DMS53 treated with DMSO at 0.1 percent for 48 hours (cell line): ENCODE data around the gene SMAP1.
A peak's percentile ranks its signal among the peaks of the same experiment; 100 is the strongest.

Experiments
- DNase-seq: peaks from one replicate; lab custom pipeline; 2025; ENCODE audit not compliant: unreplicated experiment; lab: John Stamatoyannopoulos, UW

Gene SMAP1

DNA sequence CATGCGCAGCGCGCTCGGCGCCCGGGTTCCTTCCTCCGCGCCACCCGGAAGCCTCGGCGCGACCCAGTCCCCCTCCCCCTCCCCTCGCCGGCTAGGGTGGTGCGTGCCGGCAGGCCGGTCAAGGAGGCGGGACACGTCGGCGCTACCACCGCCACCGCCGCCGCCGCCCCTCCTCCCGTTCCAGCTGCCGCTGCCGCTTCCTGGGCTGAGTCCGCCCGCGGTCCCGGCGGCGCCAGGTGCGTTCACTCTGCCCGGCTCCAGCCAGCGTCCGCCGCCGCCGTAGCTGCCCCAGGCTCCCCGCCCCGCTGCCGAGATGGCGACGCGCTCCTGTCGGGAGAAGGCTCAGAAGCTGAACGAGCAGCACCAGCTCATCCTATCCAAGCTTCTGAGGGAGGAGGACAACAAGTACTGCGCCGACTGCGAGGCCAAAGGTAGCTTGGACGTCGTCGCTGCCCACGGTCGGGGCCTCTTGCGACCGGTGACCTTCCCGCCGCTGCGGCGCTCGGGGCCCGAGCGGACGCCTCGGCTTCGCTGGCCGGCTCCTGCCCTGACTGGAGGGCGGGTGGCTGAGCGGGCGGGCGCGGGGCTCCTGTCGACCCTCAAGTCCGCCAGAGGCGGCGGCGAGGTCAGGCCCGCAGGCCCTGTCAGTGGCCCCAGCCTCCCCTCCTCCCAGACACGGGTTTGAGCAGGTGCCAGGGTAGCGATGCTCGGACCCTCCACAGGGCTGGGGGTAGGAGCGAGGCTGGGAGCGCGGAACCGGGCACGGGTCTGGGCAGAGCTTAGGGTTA lies at the start of gene SMAP1:
Gene SMAP1, plus strand, starts transcription at position 173 of the 788 bp plus-strand sequence. Its CDS starts 141 bp downstream, at position 314.
- DNase-seq = peak; percentile 94

DNA sequence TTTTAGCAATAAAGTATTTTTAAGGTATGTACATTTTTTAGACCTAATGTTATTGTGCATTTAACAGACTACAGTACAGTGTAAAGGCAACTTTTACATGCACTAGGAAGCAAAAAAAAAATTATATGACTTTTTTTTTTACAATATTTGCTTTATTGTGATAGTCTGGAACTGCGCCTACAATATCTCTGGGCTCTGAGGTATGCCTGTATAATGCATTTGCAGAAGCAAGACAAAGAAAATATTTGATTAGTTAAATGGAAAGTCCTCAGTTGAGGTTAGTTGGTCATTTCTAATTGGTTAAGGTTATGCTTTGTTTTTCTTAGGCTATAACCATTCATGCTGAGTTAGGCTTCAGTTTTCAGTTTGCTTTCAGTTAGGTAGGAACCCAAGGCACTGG lies 46.9 kb upstream of the SMAP1 start:
- no peak for DNase-seq

DNA sequence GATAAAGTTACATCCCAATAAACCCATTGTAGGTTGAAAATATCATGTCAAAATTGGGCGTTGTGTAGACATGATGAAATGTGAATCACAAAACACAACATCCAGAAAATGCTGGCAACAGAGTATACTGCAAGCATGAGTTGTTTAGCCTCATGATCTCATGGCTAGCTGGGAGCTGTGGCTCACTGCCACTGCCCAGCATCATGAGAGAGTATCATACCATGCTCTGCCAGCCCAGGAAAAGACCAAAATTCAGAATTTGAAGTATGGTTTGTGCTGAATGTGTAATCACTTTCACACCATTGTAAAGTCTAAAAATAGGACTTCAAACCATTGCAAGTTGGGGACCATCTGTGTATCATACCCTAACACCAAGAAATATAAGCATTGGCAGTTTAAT lies 45.2 kb upstream of the SMAP1 start:
- no peak for DNase-seq

DNA sequence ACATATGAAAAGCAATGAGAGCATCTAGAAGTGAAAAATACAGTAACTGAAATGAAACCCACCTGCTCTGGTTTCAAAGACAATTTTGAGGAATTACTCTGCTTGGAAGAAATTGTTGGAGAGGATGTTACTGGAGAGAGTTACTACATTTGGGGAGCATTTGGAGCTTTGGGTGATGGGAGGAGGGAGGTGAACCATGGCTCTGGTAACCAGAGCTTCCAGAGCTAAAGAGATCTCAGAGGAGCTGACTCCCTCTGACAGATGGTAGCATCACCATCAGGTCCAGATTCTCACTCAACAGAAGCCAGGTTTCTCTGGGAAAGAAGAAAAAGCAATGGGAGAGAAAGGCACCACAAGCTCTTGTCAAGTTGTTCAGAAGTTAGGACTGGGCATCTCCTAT lies 42.2 kb upstream of the SMAP1 start:
- no peak for DNase-seq

DNA sequence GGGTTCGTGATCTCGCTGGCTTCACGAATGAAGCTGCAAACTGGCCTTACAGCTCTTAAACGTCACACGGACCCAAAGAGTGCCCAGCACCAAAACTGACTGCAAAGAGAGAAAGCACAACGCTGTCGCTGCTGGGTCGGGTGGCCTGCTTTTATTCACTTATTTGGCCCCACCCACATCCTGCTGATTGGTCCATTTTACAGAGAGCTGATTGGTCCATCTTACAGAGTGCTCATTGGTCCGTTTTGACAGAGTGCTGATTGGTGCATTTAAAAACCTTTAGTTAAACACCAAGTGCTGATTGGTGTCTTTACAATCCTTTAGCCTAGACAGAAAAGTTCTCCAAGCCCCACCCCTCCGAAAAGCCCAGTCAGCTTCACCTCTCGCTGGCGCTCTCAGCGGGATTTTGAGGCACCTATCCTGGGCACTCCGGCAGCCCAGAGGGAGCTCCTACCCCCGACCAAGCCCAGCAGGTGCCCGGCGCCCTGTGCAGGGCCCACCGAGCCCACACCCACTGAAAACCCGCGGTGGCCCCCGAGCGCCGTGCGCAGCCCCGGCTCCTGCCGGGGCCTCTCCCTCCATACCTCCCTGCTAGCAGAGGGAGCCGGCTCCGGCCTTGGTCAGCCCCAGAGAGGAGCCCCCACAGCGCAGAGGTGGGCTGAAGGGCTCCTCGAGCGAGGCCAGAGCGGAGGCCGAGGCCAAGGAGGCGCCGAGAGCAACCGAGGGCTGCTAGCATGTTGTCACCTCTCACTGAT lies 40.0 kb upstream of the SMAP1 start:
- no peak for DNase-seq

DNA sequence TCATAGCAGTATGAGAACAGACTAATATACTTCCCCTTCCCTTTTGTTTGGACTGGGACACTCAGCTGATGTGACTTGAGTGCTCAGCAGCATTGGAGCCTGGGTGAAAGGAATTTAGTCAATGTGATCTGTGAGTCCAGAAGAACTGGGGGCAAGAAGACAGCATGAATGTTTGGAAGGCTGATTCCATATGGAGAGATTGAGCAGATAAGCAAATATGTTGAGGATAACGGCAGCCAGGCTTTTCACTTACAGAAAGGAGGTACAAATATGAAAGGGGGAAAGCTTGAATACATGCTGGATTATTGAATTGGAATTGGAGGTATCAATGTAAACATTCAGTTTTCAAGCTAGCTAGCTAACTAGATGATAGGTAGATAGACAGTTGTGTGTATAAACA lies 37.8 kb upstream of the SMAP1 start:
- no peak for DNase-seq

DNA sequence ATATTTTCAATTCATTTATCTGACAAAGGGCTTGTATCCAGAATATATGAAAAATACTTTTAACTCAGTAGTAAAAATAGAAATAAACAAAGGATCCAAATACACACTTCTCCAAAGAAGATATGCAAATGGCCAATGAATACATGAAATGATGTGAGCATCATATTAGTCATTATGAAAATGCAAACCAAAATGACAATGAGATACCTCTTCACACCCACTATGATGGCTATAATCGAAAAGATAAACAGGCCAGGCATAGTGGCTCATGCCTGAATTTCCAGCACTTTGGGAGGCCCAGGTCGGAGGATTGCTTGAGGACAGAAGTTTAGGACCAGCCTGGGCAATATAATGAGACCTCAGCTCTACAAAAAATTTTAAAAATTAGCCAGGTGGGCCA lies 33.8 kb upstream of the SMAP1 start:
- no peak for DNase-seq

DNA sequence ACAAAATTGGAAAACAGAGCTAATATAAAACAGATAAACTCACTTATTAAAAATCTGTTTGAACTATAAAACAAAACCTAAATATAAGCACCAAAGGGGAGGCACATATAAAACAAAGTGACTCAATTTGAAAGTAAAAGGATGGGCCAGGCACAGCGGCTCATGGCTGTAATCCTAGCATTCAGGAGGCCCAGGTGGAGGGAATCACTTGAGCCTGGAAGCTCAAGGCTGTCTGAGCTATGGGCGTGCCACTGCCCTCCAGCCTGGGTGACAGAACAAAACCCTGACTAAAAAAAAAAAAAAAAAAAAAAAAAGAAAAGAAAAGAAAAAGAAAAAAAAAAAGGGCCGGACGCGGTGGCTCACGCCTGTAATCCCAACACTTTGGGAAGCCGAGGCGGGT lies 31.1 kb upstream of the SMAP1 start:
- DNase-seq = no peak

DNA sequence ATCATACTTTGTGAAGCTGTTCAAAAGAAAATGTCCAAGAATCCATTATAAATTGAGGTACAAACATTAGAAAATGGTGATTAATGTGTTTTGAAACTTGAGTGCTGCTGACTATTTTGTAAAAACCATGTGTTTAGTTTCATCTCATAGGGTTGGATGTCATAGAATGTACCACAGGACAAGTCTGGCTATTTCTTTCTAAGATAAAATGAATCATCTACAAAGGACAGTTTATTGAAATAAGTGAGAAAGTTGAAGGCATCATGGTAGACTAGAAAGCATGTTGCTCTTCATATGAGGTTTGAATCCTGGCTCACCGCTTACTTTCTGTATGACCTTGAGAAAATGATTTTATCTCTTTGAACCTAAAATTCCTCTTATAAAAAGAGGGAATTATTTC lies 29.2 kb upstream of the SMAP1 start:
- no peak for DNase-seq

DNA sequence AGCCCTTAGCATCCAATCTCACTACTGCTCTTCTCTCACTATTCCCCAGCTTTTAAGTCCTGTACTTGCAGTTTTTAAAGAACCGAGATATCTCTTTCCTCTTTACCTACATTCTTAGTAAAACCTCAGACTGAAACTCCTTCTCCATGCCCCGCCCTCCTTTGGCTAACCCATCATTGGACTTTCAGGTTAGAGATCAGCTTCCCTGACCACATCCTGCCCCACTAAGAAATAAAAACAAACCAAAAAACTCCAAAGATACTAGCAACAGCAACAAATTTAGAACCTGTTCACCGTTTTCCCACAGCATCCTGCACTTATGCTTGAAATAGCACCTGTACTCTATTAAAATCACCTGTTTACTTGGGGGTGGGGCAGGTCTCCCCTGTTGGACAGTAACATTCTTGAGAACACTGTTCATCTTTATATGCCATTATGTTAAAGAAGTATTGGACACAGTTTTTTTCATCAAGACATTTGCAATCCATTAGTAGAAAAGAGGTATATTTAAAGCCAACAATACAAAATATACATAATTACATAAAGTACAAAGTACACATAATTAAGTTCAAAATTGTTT lies 16.3 kb upstream of the SMAP1 start:
- DNase-seq = no peak

DNA sequence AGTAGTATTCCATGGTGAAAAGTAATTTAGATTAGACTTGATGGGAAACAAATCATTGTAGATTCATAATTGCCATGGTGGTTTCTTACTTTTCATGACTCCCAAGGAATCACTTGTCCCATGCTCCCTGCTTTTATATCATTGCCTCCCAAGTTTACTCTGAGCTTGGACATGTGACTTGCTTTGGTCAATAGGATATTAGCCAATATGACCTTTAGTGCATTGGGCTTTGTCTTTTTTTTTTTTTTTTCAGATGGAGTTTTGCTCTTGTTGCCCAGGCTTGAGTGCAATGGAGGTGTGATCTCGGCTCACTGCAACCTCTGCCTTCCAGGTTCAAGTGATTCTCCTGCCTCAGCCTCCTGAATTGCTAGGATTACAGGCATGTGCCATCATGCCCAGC lies 15.5 kb upstream of the SMAP1 start:
- DNase-seq = no peak

DNA sequence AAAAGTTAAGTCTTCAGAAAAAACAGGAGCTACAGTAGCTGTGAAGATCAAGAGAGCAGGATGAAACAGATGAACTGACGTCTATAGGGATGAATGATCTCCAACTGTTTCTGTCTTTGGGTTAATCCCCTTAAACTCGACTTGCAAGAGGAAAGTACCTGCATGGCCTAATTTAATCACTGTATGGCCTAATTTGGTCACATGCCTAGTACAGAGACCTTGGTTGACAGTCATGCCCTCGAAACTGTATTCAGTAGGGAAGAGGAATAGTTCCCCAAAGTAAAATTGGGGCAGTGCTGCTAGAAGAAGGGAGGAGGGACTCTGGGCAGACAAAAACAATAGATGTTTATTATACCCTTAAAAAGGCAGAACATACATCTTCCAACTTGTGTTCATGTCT lies 10.0 kb upstream of the SMAP1 start:
- no peak for DNase-seq

DNA sequence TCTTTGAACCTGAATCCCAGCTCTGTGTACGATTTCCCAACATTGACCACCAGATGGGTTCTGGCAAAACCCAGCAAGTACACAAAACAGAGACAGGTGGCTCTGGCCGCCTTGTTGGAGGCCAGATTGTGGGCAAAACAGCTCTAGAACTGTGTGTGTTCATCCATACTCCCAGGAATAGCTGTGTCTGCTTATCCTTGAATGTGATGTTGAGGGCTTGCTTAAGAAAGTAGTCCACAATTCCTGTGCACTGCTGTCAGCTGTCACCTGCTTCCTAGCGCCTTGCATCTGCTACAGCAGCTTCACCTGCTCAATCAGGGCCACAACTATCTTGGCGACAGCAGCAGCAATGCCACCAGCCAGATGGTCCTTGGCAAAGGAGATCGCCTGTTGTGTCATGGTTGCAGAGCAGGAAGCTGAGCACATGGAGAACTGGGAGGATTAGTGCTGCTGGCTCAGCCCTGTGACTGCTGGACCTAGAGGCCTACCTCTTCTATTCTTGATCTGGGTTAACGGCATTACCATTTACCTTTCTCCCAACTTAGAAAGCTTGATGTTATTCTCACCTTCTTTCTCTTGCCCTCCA lies 3.7 kb upstream of the SMAP1 start:
- no peak for DNase-seq

DNA sequence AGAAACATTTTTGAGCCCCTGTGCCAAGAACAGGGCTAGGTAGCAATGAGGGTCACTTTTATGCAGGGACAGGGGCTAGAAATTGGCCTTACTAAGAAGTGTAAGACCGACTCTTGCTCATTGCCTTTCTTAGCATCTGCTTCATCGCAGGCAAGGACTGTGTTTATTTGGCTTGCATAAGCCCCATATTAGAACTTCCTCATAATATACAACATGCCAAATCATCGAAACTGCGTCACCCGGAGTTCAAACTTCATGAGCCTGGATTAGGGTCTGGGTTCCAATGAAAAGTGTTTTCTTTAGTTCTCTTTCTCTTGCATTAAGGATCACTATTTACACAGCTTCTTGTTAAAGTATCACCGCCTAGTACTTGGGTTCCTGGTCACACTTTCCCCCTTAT lies 977 bp upstream of the SMAP1 start:
- no peak for DNase-seq

DNA sequence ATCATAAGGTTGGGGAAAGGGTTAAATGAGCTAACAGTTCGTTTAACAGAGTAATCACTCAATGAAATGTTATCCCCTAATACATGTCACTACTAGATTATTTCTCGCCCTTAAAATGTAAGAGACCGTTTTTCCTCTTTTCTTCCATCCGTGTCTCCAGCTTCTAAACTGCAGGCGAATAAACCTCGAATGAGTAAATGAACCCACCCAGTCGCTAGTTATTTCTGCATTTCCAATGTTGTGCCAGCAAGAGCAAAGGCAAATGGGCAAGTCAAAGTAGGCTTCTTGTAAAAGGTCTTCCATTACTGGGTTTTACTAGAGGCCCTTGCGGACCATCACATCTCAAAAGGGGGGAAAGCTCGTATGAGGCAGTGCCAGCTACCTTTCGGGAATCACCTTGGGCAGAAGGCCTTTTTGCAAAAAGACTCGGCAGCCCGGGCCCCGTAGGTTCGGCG lies 400 bp upstream of the SMAP1 start:
- no peak for DNase-seq

DNA sequence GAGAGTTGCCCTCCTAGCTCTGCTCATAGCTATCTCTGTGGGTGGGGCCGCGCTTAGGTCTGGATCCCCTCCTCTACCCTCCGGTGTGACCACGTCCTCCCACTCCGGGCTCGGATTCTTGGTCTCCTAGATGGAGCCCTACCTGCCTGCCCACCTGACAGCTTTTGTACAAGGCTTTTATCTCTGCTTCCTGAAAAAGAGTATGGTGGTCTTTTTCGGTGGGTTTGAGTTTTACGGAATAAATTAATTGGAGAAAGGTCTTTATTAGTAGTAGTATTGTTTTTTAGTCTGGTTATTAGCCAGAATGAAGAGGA lies 773 bp downstream of the SMAP1 start:
- peak; percentile 48 for DNase-seq

DNA sequence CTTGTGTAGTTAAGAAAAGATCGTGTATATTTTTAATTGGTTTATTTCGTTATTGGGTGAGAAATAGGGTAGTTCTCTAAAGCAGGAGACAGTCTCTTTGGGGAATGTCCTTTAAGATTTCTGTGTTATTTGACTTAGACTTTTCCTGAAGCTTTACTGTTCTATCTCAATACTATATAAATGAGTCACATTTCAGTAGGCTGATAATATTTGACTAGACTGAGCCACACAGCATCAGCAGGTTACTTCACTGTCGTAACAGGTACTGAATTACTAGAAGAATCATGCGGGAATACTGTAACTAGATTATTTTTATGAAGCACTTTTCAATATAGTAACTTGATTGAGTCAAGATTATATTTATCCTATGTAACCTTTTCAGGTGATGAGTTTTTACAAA lies 1.4 kb downstream of the SMAP1 start:
- peak; percentile 33 for DNase-seq

DNA sequence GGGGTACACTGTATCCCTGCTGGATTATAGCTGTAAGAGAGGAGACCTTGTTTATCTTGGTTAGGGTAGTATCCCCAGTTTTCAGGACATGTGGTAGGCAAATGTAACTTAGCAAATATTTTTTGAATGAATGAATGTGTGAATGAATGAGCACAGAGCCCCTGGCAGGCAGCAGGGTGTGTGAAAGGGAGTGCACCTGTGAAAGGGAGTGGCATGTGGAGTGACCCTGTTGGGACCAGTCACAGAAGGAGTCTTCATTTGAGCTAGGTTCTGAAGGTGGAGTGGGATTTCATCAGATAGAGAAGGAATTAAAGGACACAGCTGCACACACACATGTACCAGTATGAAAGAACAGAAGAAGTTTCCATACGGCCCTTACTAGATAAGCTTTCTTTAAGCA lies 4.9 kb downstream of the SMAP1 start:
- DNase-seq = no peak

DNA sequence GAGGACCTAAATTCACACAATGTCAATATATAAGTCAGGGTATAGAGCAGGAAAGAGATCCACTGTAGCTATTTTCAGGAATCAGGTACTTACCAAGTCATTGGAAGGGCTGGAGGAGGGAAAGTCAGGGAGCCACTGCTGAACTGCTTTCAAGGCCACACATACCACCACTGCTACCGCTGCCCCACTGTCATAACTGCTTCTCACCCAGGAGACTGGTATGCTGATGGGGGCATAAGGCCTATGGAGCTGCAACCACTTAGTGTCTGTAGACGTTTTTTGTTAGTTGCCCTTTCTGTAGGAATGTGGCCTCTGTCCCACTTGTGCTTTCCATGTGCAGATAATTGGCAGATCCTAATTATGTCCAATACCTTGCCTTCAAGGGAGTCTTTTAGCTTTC lies 5.4 kb downstream of the SMAP1 start:
- no peak for DNase-seq

DNA sequence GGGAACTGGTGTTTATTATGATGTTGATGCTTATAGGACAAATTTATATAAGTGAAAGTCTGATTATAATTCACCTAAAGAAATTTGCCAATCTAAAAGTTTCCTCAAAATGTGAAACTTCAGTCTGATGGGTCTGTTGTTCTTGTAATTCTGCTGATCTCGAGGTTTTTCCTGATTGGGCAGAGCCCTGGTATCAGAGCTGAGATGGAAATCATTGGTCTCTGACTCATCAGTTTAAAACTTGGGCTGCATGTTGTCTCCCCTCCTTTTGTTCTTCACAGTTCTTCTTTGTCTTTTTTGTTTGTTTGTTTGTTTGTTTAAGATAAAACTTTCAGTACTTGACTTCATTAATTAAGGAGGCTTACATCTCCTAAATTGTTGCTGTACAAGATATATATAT lies 5.9 kb downstream of the SMAP1 start:
- DNase-seq = no peak

DNA sequence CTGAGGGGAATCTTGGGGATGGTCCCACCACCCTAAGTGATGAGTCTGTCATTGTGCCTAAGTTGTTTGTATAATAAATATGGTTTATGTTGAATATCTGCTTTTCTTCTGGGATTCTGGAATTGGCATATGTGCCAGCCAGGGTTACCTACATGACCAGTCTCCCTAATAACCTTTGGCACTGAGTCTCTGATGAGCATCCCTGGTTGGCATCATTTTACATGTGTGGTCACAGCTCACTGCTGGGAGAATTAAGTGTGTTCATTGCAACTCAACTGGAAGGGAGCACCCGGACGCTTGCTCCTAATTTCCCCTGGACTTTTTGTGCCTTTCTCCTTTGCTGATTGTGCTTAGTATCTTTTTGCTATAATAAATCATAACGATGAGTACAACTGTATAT lies 8.1 kb downstream of the SMAP1 start:
- no peak for DNase-seq

DNA sequence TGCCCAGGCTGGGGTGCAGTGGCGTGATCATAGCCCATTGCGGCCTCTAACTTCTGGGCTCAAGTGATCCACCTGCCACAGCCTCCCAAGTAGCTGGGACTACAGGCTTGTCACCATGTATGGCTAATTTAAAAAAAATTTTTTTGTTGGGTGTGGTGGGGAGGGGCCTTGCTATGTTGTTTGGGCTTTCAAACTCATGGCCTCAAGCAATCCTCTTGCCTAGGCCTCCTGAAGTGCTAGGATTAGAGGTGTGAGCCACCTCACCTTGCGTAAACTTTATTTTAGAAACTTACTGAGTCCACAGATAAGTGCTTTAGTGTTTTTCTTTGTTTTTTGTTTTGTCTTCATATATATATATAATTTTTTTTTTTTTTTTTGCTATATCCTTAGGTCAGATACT lies 9.1 kb downstream of the SMAP1 start:
- DNase-seq = no peak
